ENCODE results near the gene SPTBN2. TPM values are rescaled to one million over a fixed set of nuclear protein-coding genes. Genes with fewer than 3 reads are reported as not detected.

SPTBN2 gene
- total RNA-seq, 1 donor from 2014 or later, result 11.5 TPM

DNA sequence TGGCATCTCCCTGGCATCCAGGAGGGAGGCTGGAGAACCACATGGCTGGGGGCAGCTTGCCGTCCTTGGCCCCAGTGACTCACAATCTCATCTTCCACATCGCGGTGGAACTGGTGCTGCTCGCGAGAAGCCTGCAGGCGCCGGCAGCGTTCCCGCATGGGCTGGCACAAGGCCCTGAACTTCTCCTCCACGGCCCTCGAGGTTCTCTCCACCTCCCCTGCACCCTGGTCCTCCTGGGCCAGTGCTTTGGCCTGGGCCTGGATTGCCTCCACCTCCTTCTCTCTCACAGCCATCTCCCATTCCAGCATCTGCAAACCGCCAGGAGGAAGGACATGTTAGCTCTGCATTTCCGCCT lies 35.0 kb downstream of the SPTBN2 start:
- Histone ChIP-seq H3K27ac (ENCODE audit: low read depth, low read length) (no peak overlapping the region), H3K27me3 (ENCODE audit: control insufficient read depth in 3 of 3, insufficient read depth in 3 of 3, low read length in 3 of 3) (peaks cover 0 to 7% (median 0%) of the 10 kb centered on the region in 3 donors), H3K9me3 (ENCODE audit: control insufficient read depth in 3 of 3, low read length in 3 of 3) (no peaks in the 10 kb centered on the region), H3K4me3 (ENCODE audit: low read length in 3 of 3) (no peak overlapping the region), H3K36me3 (ENCODE audit: control insufficient read depth in 3 of 3, insufficient read depth in 3 of 3, low read length in 3 of 3) (no peaks in the 10 kb centered on the region), H3K9ac (ENCODE audit: low read depth in 1 of 3, low read length in 3 of 3) (no peak overlapping the region), H3K4me1 (ENCODE audit: control insufficient read depth in 3 of 3, insufficient read depth in 3 of 3, low read length in 3 of 3) (peaks cover 0 to 5% (median 2%) of the 10 kb centered on the region in 3 donors)

DNA sequence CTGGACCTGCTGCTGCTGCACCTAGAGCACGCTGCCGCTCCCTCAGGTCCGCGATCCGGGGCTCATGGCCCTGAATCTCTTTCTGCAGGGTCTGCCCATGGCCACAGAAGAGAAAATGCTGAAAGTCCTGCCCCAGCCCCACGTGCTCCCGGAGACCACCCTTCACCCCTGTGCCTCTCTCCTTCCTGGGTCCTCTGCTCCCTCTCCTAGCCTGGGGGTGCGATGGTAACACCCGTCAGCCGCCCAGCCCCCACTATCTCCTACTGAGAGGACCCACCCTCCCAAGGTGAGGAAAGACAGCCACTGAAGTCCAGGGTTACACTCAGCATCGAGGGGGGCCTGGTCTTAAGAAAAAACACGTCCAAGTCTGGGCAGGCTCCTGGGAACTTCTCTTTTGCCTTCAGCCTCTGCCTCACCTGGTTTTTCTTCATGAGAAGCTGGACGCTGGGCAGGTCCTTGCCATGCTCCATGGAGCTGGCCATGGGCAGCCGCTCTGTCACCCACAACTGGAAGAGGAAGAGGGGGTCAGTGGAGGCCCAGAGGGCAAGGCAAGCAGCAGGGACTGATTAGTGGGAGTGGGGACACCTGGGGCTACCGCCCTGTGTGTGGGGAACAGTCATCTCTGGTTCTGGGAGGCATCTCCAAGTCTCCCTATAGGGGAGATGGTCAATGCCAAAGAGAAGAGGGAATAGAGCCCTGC lies 35.5 kb downstream of the SPTBN2 start:
- Histone ChIP-seq H3K36me3 (ENCODE audit: control insufficient read depth in 3 of 3, insufficient read depth in 3 of 3, low read length in 3 of 3) (no peaks in the 10 kb centered on the region), H3K9ac (ENCODE audit: low read depth in 1 of 3, low read length in 3 of 3) (no peak overlapping the region), H3K4me1 (ENCODE audit: control insufficient read depth in 3 of 3, insufficient read depth in 3 of 3, low read length in 3 of 3) (peaks cover 0 to 5% (median 2%) of the 10 kb centered on the region in 3 donors), H3K9me3 (ENCODE audit: control insufficient read depth in 3 of 3, low read length in 3 of 3) (no peaks in the 10 kb centered on the region), H3K27ac (ENCODE audit: low read depth, low read length) (no peak overlapping the region), H3K27me3 (ENCODE audit: control insufficient read depth in 3 of 3, insufficient read depth in 3 of 3, low read length in 3 of 3) (peaks cover 0 to 7% (median 0%) of the 10 kb centered on the region in 3 donors), H3K4me3 (ENCODE audit: low read length in 3 of 3) (no peak overlapping the region)

DNA sequence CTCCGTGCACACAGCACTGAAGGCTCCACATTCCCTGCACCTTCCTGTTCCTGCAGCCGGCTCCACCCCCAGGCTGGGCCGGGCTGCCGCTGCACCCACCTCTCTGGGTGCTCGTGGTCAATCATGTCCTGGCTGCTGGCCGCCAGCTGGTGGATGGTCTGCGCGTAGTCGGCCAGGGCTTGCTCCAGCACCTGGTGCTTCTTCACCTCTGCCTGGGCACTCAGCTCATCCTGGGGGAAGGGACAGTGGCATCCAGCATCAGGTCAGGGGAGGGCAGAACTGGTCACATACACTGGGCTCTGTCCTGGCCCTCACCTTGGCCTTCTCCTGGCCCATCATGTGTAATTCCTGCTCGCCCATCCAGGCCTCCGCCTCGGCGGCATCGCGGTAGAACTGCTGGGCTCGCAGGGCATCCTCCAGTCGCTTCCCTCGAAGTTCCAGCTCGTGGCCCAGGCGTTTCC lies 36.1 kb downstream of the SPTBN2 start:
- Histone ChIP-seq H3K27ac (ENCODE audit: low read depth, low read length) (no peak overlapping the region), H3K9me3 (ENCODE audit: control insufficient read depth in 3 of 3, low read length in 3 of 3) (no peaks in the 10 kb centered on the region), H3K27me3 (ENCODE audit: control insufficient read depth in 3 of 3, insufficient read depth in 3 of 3, low read length in 3 of 3) (peaks cover 0 to 7% (median 0%) of the 10 kb centered on the region in 3 donors), H3K36me3 (ENCODE audit: control insufficient read depth in 3 of 3, insufficient read depth in 3 of 3, low read length in 3 of 3) (no peaks in the 10 kb centered on the region), H3K4me3 (ENCODE audit: low read length in 3 of 3) (no peak overlapping the region), H3K4me1 (ENCODE audit: control insufficient read depth in 3 of 3, insufficient read depth in 3 of 3, low read length in 3 of 3) (peaks cover 0 to 5% (median 2%) of the 10 kb centered on the region in 3 donors), H3K9ac (ENCODE audit: low read depth in 1 of 3, low read length in 3 of 3) (no peak overlapping the region)

DNA sequence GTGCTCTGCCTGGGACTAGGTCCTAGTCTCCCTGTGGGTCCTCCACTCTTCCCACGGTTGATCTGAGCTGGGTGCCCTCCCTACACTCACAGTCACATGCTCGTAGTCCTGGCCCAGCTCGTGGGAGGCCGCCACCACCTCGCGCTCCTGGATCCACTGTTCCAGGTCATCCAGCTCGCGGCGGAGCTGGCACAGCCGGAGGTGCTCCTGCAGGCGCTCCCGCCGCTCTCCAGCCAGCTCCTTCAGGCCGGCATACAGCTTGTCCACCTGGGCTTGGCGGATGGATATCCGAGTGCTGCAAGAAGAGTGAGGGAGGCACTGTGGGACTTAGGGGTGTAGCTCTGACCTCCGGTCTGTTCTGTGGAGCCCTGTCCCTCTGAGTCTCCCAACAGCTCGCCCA lies 36.6 kb downstream of the SPTBN2 start:
- H3K27ac ChIP-seq (ENCODE audit: low read depth, low read length), result no peak overlapping the region
- peaks cover 0 to 7% (median 0%) of the 10 kb centered on the region in 3 donors for H3K27me3 ChIP-seq (ENCODE audit: control insufficient read depth in 3 of 3, insufficient read depth in 3 of 3, low read length in 3 of 3)
- no peaks in the 10 kb centered on the region for H3K36me3 ChIP-seq (ENCODE audit: control insufficient read depth in 3 of 3, insufficient read depth in 3 of 3, low read length in 3 of 3)
- no peaks in the 10 kb centered on the region for H3K9me3 ChIP-seq (ENCODE audit: control insufficient read depth in 3 of 3, low read length in 3 of 3)
- H3K4me1 ChIP-seq (ENCODE audit: control insufficient read depth in 3 of 3, insufficient read depth in 3 of 3, low read length in 3 of 3), result peaks cover 0 to 5% (median 2%) of the 10 kb centered on the region in 3 donors
- no peak overlapping the region for H3K9ac ChIP-seq (ENCODE audit: low read depth in 1 of 3, low read length in 3 of 3)
- H3K4me3 ChIP-seq (ENCODE audit: low read length in 3 of 3), result no peak overlapping the region

DNA sequence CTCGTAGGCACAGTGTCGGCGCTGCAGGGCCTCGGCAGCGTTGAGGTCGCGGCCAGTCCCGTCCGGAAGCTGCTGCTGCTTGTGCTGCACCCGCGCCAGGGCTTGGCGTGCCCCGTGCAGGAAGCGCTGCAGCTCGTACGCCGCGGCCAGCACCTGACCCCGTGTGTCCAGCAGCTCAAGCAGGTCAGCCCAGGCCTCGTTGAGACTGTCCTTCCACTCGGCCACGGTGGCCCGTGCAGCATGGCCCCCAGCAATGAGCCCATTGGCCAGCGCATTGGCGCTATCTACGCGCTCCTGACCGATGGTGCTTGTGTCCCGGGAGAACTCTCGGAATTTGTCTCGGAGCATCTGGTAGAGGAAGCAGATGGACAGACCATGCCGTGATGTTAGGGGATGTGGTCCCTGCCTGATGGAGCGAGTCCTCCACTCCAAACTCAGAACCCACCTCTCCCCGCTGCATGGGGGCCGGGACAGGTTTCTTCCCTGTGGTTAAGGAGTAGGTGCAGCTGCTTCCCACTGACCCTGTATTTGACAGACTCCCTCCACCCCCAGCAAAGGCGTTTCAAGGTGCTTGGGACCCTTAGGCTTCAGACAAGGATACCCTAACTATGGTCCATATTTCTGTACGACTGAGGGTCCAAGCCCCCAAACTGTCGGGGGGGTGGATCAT lies 37.6 kb downstream of the SPTBN2 start:
- no peak overlapping the region for H3K27ac ChIP-seq (ENCODE audit: low read depth, low read length)
- peaks cover 0 to 7% (median 0%) of the 10 kb centered on the region in 3 donors for H3K27me3 ChIP-seq (ENCODE audit: control insufficient read depth in 3 of 3, insufficient read depth in 3 of 3, low read length in 3 of 3)
- no peak overlapping the region for H3K9ac ChIP-seq (ENCODE audit: low read depth in 1 of 3, low read length in 3 of 3)
- no peaks in the 10 kb centered on the region for H3K9me3 ChIP-seq (ENCODE audit: control insufficient read depth in 3 of 3, low read length in 3 of 3)
- no peaks in the 10 kb centered on the region for H3K36me3 ChIP-seq (ENCODE audit: control insufficient read depth in 3 of 3, insufficient read depth in 3 of 3, low read length in 3 of 3)
- no peak overlapping the region for H3K4me3 ChIP-seq (ENCODE audit: low read length in 3 of 3)
- peaks cover 0 to 5% (median 2%) of the 10 kb centered on the region in 3 donors for H3K4me1 ChIP-seq (ENCODE audit: control insufficient read depth in 3 of 3, insufficient read depth in 3 of 3, low read length in 3 of 3)

DNA sequence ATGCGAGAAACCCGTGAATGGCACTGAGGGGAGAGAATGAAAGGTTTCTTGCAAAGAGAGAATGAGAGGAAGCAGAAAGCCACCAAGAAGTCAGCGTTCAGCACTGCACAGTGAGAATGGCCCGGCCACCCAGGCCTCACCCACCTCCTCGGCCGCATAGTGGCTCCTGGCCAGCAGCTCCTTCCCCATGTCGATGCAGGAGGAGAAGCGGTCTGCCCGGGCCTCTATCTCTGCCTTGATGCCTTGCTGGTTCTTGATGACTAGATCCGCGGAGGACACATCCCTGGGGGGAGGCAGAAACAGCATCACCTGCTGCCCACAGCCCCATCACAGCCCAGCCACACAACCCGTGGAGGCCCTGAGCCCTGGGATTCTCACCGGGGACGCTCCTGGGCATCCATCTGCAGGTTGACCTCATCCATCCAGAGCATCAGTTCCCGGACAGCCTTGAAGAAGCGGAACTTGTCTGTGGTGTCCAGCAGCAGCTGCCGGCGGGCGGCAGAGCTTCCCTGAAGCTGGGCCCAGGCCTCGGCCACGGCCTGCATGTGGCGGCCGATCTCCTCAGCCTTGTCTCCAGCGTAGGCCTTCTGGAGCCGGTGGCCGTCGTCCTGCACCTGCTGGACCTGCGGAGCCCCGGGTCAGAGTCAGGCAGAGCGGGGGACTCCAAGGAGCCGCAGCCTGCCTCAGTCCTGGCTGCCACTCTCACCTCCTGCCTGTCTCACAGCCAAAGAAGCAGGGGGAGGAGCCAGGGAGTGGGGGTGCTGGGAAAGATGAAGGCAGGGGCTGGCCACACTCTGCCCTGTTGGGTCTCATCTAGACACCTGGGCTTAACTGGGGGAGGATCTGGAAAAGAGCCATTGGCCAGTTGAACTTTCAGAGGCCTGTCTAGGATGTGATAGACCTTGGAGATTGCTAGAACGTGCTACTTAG lies 39.1 kb downstream of the SPTBN2 start:
- Histone ChIP-seq H3K27ac (ENCODE audit: low read depth, low read length) (no peak overlapping the region), H3K4me3 (ENCODE audit: low read length in 3 of 3) (no peak overlapping the region), H3K36me3 (ENCODE audit: control insufficient read depth in 3 of 3, insufficient read depth in 3 of 3, low read length in 3 of 3) (no peaks in the 10 kb centered on the region), H3K9me3 (ENCODE audit: control insufficient read depth in 3 of 3, low read length in 3 of 3) (no peaks in the 10 kb centered on the region), H3K4me1 (ENCODE audit: control insufficient read depth in 3 of 3, insufficient read depth in 3 of 3, low read length in 3 of 3) (peaks cover 0 to 4% (median 2%) of the 10 kb centered on the region in 3 donors), H3K27me3 (ENCODE audit: control insufficient read depth in 3 of 3, insufficient read depth in 3 of 3, low read length in 3 of 3) (peaks cover 0 to 7% (median 0%) of the 10 kb centered on the region in 3 donors), H3K9ac (ENCODE audit: low read depth in 1 of 3, low read length in 3 of 3) (no peak overlapping the region)

DNA sequence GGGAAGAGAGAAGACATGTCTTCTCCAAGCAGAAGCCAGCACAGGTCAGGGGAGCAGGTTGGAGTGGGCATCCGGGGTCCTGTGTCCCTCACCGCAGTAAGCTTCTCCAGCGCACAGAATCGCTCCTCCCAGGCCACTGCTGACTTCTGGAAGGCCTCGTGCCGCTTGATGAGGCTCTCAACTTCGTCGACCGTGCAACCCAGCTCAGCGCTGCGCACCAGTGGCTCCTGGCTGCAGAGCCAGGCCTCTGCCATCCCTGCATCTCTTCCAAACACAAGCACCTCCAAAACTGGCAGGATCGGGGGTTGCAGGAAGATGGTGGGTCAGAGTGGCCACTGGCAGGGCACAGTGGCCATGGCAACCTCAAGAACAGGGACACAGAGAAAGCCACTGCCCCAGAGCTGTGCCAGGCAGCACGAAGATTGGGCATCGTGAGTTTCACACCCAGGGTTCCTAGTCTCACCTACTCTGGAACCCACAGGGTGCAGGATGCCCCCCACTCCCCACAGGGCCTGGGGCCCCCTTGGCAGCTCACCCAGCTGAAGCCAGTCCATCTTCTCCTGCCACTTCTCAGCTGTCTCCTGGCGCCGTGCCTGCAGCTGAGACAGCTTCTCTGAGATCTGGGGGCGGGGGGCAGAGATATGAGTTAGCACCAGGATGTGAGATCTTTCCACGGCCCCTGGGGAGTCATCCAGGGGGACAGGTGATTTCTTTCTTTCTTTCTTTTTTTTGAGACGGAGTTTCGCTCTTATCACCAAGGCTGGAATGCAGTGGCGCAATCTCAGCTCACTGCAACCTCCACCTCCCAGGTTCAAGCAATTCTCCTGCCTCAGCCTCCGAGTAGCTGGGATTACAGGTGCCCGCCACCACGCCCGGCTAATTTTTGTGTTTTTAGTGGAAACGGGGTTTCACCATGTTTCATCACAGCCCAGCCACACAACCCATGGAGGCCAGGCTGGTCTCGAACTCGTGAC lies 40.2 kb downstream of the SPTBN2 start:
- Histone ChIP-seq H3K9me3 (ENCODE audit: control insufficient read depth in 3 of 3, low read length in 3 of 3) (no peaks in the 10 kb centered on the region), H3K36me3 (ENCODE audit: control insufficient read depth in 3 of 3, insufficient read depth in 3 of 3, low read length in 3 of 3) (no peaks in the 10 kb centered on the region), H3K4me1 (ENCODE audit: control insufficient read depth in 3 of 3, insufficient read depth in 3 of 3, low read length in 3 of 3) (no peaks in the 10 kb centered on the region)

DNA sequence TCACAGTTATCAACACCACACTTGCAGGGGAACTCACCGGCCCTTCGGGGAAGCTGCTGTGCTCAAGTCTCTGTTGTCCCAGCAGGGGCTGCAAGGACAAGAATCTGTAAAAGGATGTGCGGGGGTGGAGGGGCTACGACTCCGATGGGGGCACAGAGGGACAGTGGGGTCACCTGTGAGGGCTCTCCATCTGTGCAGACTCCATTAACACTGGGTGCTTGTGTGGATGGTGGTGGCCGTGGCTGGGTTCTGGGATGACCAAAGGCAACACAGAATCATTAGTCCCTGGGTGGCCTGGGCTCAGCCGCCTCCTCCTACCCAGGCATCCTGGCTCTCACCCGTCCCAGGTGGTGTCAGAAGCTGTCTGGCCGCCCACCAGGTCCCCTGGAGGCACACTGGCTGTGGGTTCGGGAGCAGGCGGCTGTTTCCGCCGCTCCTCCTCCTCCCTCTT lies 41.2 kb downstream of the SPTBN2 start:
- Histone ChIP-seq H3K27me3 (ENCODE audit: control insufficient read depth in 3 of 3, insufficient read depth in 3 of 3, low read length in 3 of 3) (peaks cover 0 to 7% (median 0%) of the 10 kb centered on the region in 3 donors), H3K9ac (ENCODE audit: low read depth in 1 of 3, low read length in 3 of 3) (no peak overlapping the region), H3K27ac (ENCODE audit: low read depth, low read length) (no peak overlapping the region), H3K9me3 (ENCODE audit: control insufficient read depth in 3 of 3, low read length in 3 of 3) (no peaks in the 10 kb centered on the region), H3K36me3 (ENCODE audit: control insufficient read depth in 3 of 3, insufficient read depth in 3 of 3, low read length in 3 of 3) (no peaks in the 10 kb centered on the region), H3K4me1 (ENCODE audit: control insufficient read depth in 3 of 3, insufficient read depth in 3 of 3, low read length in 3 of 3) (no peaks in the 10 kb centered on the region), H3K4me3 (ENCODE audit: low read length in 3 of 3) (no peak overlapping the region)

More for the DNA sequence above, 40.2 kb downstream of the SPTBN2 start:
- Histone ChIP-seq H3K27me3 (ENCODE audit: control insufficient read depth in 3 of 3, insufficient read depth in 3 of 3, low read length in 3 of 3) (peaks cover 0 to 7% (median 0%) of the 10 kb centered on the region in 3 donors), H3K9ac (ENCODE audit: low read depth in 1 of 3, low read length in 3 of 3) (no peak overlapping the region), H3K4me3 (ENCODE audit: low read length in 3 of 3) (no peak overlapping the region), H3K27ac (ENCODE audit: low read depth, low read length) (no peak overlapping the region)
